ENCODE measurements around the gene PIR. TPM values are rescaled to one million over a fixed set of nuclear protein-coding genes. Genes with fewer than 3 reads are reported as not detected.

Gene PIR
- total RNA-seq, 1 experiment from 2014 or later: 17.1 TPM

DNA sequence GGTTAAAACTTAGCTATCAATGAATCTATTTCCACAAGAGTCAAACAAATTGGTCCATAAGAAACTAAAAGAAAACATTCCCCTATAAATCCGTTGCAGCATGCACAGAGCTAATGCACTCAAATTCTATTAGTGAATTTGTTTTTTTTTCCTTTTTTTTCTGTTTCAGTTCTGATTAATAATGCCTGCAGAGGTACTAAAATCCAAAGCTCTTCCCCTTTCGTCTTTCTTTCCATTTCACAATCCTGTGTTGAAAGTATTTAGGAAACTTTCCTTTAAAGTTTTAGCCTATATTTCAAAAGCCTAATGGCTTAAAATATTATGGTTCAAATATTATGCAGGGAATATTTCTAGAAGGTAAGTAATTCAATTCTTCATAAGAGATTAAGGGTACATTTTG is 63.1 kb downstream of the PIR start (continued):
- TF ChIP-seq, protein P1, sequence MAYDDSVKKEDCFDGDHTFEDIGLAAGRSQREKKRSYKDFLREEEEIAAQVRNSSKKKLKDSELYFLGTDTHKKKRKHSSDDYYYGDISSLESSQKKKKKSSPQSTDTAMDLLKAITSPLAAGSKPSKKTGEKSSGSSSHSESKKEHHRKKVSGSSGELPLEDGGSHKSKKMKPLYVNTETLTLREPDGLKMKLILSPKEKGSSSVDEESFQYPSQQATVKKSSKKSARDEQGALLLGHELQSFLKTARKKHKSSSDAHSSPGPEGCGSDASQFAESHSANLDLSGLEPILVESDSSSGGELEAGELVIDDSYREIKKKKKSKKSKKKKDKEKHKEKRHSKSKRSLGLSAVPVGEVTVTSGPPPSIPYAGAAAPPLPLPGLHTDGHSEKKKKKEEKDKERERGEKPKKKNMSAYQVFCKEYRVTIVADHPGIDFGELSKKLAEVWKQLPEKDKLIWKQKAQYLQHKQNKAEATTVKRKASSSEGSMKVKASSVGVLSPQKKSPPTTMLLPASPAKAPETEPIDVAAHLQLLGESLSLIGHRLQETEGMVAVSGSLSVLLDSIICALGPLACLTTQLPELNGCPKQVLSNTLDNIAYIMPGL (CRISPR knock-in tag; IDR thresholded peaks at IDR 0.05): no peak
- TF ChIP-seq, protein P2, sequence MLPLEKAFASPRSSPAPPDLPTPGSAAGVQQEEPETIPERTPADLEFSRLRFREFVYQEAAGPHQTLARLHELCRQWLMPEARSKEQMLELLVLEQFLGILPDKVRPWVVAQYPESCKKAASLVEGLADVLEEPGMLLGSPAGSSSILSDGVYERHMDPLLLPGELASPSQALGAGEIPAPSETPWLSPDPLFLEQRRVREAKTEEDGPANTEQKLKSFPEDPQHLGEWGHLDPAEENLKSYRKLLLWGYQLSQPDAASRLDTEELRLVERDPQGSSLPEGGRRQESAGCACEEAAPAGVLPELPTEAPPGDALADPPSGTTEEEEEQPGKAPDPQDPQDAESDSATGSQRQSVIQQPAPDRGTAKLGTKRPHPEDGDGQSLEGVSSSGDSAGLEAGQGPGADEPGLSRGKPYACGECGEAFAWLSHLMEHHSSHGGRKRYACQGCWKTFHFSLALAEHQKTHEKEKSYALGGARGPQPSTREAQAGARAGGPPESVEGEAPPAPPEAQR (CRISPR knock-in tag; IDR thresholded peaks at IDR 0.05): no peak

DNA sequence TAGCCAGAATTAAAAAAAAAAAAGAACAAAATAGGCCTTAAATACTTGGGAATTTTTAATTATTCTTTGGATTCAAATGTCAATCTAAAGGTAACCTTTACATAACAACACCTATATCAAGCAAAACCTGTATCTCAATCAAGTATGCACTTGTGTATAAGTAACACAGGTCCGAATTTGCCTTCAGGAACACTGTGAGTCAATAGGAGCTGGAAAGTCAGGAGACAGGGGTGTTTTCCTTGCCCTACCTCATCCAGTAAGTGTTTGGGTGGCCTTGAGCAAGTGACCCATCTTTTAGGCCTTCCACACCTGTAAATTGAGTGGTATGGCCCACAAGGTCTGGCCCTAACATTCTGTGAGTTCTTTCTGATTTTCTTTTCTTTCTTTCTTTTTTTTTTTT is 68.1 kb downstream of the PIR start:
- Mint-ChIP-seq H3K4me3 (no peak overlapping the region), H3K9me3 (no peaks in the 10 kb centered on the region), H3K4me1 (no peaks in the 10 kb centered on the region), H3K27me3 (ENCODE audit: low read depth) (no peaks in the 10 kb centered on the region), H3K36me3 (no peaks in the 10 kb centered on the region), H3K27ac (no peak overlapping the region)
- TF ChIP-seq CREM (CRISPR knock-in tag; IDR thresholded peaks at IDR 0.05): no peak
- no peak for TF ChIP-seq HMGA2 (CRISPR knock-in tag; IDR thresholded peaks at IDR 0.05)
- no peak for TF ChIP-seq RORB (CRISPR knock-in tag; IDR thresholded peaks at IDR 0.05)
- no peak for TF ChIP-seq TEAD4 (CRISPR knock-in tag; IDR thresholded peaks at IDR 0.05)
- TF ChIP-seq FOXK1 (CRISPR knock-in tag; IDR thresholded peaks at IDR 0.05): no peak
- TF ChIP-seq, protein P3, sequence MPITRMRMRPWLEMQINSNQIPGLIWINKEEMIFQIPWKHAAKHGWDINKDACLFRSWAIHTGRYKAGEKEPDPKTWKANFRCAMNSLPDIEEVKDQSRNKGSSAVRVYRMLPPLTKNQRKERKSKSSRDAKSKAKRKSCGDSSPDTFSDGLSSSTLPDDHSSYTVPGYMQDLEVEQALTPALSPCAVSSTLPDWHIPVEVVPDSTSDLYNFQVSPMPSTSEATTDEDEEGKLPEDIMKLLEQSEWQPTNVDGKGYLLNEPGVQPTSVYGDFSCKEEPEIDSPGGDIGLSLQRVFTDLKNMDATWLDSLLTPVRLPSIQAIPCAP (CRISPR knock-in tag; IDR thresholded peaks at IDR 0.05): no peak
- TF ChIP-seq, protein P4, sequence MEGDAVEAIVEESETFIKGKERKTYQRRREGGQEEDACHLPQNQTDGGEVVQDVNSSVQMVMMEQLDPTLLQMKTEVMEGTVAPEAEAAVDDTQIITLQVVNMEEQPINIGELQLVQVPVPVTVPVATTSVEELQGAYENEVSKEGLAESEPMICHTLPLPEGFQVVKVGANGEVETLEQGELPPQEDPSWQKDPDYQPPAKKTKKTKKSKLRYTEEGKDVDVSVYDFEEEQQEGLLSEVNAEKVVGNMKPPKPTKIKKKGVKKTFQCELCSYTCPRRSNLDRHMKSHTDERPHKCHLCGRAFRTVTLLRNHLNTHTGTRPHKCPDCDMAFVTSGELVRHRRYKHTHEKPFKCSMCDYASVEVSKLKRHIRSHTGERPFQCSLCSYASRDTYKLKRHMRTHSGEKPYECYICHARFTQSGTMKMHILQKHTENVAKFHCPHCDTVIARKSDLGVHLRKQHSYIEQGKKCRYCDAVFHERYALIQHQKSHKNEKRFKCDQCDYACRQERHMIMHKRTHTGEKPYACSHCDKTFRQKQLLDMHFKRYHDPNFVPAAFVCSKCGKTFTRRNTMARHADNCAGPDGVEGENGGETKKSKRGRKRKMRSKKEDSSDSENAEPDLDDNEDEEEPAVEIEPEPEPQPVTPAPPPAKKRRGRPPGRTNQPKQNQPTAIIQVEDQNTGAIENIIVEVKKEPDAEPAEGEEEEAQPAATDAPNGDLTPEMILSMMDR (IDR thresholded peaks at IDR 0.05): no peak
- TF ChIP-seq GRHL2 (CRISPR knock-in tag; IDR thresholded peaks at IDR 0.05; ENCODE audit: insufficient replicate concordance, severe bottlenecking): no peak
- TF ChIP-seq, protein P5, sequence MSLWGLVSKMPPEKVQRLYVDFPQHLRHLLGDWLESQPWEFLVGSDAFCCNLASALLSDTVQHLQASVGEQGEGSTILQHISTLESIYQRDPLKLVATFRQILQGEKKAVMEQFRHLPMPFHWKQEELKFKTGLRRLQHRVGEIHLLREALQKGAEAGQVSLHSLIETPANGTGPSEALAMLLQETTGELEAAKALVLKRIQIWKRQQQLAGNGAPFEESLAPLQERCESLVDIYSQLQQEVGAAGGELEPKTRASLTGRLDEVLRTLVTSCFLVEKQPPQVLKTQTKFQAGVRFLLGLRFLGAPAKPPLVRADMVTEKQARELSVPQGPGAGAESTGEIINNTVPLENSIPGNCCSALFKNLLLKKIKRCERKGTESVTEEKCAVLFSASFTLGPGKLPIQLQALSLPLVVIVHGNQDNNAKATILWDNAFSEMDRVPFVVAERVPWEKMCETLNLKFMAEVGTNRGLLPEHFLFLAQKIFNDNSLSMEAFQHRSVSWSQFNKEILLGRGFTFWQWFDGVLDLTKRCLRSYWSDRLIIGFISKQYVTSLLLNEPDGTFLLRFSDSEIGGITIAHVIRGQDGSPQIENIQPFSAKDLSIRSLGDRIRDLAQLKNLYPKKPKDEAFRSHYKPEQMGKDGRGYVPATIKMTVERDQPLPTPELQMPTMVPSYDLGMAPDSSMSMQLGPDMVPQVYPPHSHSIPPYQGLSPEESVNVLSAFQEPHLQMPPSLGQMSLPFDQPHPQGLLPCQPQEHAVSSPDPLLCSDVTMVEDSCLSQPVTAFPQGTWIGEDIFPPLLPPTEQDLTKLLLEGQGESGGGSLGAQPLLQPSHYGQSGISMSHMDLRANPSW (CRISPR knock-in tag; conservative IDR thresholded peaks at IDR 0.05; ENCODE audit: low read depth): no peak
- TF ChIP-seq, protein P6, sequence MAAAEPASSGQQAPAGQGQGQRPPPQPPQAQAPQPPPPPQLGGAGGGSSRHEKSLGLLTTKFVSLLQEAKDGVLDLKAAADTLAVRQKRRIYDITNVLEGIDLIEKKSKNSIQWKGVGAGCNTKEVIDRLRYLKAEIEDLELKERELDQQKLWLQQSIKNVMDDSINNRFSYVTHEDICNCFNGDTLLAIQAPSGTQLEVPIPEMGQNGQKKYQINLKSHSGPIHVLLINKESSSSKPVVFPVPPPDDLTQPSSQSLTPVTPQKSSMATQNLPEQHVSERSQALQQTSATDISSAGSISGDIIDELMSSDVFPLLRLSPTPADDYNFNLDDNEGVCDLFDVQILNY (CRISPR knock-in tag; IDR thresholded peaks at IDR 0.05): no peak
- TF ChIP-seq, protein P7, sequence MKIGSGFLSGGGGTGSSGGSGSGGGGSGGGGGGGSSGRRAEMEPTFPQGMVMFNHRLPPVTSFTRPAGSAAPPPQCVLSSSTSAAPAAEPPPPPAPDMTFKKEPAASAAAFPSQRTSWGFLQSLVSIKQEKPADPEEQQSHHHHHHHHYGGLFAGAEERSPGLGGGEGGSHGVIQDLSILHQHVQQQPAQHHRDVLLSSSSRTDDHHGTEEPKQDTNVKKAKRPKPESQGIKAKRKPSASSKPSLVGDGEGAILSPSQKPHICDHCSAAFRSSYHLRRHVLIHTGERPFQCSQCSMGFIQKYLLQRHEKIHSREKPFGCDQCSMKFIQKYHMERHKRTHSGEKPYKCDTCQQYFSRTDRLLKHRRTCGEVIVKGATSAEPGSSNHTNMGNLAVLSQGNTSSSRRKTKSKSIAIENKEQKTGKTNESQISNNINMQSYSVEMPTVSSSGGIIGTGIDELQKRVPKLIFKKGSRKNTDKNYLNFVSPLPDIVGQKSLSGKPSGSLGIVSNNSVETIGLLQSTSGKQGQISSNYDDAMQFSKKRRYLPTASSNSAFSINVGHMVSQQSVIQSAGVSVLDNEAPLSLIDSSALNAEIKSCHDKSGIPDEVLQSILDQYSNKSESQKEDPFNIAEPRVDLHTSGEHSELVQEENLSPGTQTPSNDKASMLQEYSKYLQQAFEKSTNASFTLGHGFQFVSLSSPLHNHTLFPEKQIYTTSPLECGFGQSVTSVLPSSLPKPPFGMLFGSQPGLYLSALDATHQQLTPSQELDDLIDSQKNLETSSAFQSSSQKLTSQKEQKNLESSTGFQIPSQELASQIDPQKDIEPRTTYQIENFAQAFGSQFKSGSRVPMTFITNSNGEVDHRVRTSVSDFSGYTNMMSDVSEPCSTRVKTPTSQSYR (CRISPR knock-in tag; IDR thresholded peaks at IDR 0.05): no peak
- no peak for TF ChIP-seq FOXP1 (CRISPR knock-in tag; IDR thresholded peaks at IDR 0.05; ENCODE audit: borderline replicate concordance)
- no peak for TF ChIP-seq ZBTB21 (CRISPR knock-in tag; IDR thresholded peaks at IDR 0.05; ENCODE audit: borderline replicate concordance)
- TF ChIP-seq, protein P8, sequence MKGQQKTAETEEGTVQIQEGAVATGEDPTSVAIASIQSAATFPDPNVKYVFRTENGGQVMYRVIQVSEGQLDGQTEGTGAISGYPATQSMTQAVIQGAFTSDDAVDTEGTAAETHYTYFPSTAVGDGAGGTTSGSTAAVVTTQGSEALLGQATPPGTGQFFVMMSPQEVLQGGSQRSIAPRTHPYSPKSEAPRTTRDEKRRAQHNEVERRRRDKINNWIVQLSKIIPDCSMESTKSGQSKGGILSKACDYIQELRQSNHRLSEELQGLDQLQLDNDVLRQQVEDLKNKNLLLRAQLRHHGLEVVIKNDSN (CRISPR knock-in tag; IDR thresholded peaks at IDR 0.05): no peak
- ATAC-seq (no peak), DNase-seq (ENCODE audit: low spot score) (no peak)
- CTCF ChIA-PET: no interaction called here
- POLR2A ChIA-PET: no interaction called here

Measured in WTC11 (cell line).